Neural crest cell (in vitro differentiated cells): ENCODE measurements around the gene WBP1L. TPM values are rescaled to one million over a fixed set of nuclear protein-coding genes. Genes with fewer than 3 reads are reported as not detected.

Experiments used
- DNase-seq: peaks from one replicate; pipeline ENCODE4 v3.0.0; 2021; ENCODE audit warnings: low read depth, mixed read lengths, low spot score
- H3K27ac Mint-ChIP-seq: one replicate; pipeline ENCODE4 v1.8.0; 2021; ENCODE audit warnings: mild to moderate bottlenecking, mixed read lengths; ENCODE audit not compliant: unreplicated experiment
- H3K27me3 Mint-ChIP-seq: 2 replicates; pipeline ENCODE4 v1.8.0; 2021; ENCODE audit warnings: low read depth, mild to moderate bottlenecking, mixed read lengths
- H3K36me3 Mint-ChIP-seq: 2 replicates; pipeline ENCODE4 v1.8.0; 2021; ENCODE audit warnings: low read depth, mild to moderate bottlenecking, mixed read lengths
- H3K4me1 Mint-ChIP-seq: 2 replicates; pipeline ENCODE4 v1.8.0; 2021; ENCODE audit warnings: mixed read lengths
- H3K4me3 Mint-ChIP-seq: one replicate; pipeline ENCODE4 v1.8.0; 2021; ENCODE audit warnings: mild to moderate bottlenecking, mixed read lengths
- H3K9me3 Mint-ChIP-seq: 2 replicates; pipeline ENCODE4 v1.8.0; 2021; ENCODE audit warnings: mixed read lengths
- total RNA-seq: library from RNA; stranded (reverse); gene quantifications from 2 replicates; pipeline ENCODE4 v1.2.1, GENCODE V29; 2021
- TF ChIP-seq, protein P1 (sequence below): fragments of 200-600 bp; sonication (generic); conservative IDR thresholded peaks from 2 replicates; pipeline ENCODE4 v1.5.0; 2021; ENCODE audit warnings: antibody characterized with exemption, mild to moderate bottlenecking

WBP1L gene
- total RNA-seq, 1 donor from 2014 or later: 22.0 TPM

- TF ChIP-seq, protein P1, sequence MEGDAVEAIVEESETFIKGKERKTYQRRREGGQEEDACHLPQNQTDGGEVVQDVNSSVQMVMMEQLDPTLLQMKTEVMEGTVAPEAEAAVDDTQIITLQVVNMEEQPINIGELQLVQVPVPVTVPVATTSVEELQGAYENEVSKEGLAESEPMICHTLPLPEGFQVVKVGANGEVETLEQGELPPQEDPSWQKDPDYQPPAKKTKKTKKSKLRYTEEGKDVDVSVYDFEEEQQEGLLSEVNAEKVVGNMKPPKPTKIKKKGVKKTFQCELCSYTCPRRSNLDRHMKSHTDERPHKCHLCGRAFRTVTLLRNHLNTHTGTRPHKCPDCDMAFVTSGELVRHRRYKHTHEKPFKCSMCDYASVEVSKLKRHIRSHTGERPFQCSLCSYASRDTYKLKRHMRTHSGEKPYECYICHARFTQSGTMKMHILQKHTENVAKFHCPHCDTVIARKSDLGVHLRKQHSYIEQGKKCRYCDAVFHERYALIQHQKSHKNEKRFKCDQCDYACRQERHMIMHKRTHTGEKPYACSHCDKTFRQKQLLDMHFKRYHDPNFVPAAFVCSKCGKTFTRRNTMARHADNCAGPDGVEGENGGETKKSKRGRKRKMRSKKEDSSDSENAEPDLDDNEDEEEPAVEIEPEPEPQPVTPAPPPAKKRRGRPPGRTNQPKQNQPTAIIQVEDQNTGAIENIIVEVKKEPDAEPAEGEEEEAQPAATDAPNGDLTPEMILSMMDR: no peak
- H3K4me1 Mint-ChIP-seq: peaks cover 4% of the 10 kb centered on the region
- no peaks in the 10 kb centered on the region for H3K27me3 Mint-ChIP-seq
- no peak overlapping the region for H3K27ac Mint-ChIP-seq
- H3K4me3 Mint-ChIP-seq: no peak overlapping the region
- no peak for DNase-seq
- H3K36me3 Mint-ChIP-seq: peaks cover 13% of the 10 kb centered on the region
- no peaks in the 10 kb centered on the region for H3K9me3 Mint-ChIP-seq
Observed at GRCh38 chr10:102702742-102703141, 41.0 kb upstream of the WBP1L start.

DNA sequence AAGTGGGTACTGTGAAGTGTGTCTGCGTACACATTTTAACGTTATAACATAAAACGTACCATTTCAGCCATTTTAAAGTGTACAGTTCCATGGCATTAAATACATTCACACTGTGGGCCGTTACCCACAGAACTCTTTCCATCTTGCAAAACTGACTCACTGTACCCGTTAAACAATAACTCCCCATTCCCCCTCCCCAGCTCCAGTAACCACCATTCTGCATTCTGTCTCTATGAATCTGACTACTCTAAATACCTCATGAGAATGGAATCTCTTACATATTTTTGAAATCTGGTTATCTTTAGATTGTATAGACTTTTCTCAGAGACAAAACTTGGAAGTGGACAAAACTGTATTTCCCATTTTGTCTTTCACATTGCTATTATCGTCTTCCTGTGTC, 38.8 kb upstream of the WBP1L start:
- Mint-ChIP-seq H3K9me3 (no peaks in the 10 kb centered on the region), H3K36me3 (peaks cover 7% of the 10 kb centered on the region), H3K27me3 (no peaks in the 10 kb centered on the region), H3K4me1 (peaks cover 4% of the 10 kb centered on the region), H3K27ac (peak overlapping the region; percentile 50), H3K4me3 (no peak overlapping the region)
- TF ChIP-seq, protein P1: no peak
- no peak for DNase-seq

DNA sequence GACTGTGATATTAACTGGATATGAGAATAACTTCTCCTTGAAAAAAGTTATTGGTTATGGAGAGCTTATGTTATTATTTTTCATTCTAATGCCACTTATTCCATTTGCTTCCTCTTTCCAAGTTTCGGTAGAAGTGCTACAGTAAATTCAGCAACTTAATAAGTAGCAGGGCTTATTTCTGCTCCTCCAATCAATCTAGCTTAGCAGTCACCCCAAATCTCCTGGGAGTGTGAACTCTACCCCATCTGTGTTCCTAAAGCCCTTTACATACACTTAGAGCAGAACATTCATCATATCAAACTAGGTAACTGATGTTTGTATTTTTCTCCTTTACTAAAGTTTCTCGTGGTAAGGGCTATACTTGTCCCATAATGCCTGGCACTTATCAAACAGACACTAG, 38.2 kb upstream of the WBP1L start:
- H3K4me1 Mint-ChIP-seq: peaks cover 8% of the 10 kb centered on the region
- peaks cover 7% of the 10 kb centered on the region for H3K36me3 Mint-ChIP-seq
- H3K4me3 Mint-ChIP-seq: no peak overlapping the region
- no peak overlapping the region for H3K27ac Mint-ChIP-seq
- no peaks in the 10 kb centered on the region for H3K27me3 Mint-ChIP-seq
- H3K9me3 Mint-ChIP-seq: no peaks in the 10 kb centered on the region
- no peak for DNase-seq
- TF ChIP-seq, protein P1: no peak

DNA sequence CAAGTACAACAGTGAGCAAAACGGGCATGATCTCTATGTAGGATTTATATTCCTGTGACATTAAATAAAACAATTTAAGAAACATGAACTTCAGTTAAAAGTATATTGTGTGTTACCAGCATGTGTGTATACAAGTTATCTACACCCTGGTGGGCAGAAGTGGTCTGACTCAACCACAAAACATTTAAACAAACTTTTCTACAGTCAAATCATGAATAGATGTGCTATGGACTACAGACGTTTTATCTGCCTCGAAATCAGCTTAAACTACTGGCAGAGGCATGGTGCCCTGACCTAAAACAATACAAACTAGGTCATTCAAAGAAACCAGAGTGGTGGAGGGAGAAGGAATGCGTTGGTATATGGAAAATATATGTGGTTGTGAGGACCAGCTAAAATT, 33.1 kb upstream of the WBP1L start:
- TF ChIP-seq, protein P1: no peak
- Mint-ChIP-seq H3K36me3 (no peaks in the 10 kb centered on the region), H3K4me1 (peaks cover 38% of the 10 kb centered on the region), H3K27me3 (no peaks in the 10 kb centered on the region), H3K4me3 (peak overlapping the region; percentile 6), H3K9me3 (no peaks in the 10 kb centered on the region), H3K27ac (no peak overlapping the region)
- DNase-seq: no peak

DNA sequence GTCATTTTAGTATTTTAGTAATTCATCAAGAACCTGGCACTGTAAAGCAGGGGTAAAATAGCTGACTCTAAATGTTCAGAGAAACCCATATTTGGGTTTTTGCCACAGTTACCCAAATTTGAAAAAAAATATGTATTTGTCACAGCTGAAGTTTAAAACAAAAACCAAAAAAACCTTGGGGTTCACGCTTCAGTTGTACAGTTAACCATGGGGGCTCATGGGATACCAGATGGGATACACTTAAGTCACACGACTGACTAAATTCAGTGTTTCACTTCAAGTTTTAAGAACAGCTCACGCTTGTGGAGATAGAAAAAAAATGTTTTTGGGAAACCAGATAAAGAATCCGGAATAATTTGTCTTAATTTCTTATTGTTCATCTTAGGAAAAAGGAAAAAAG, 31.7 kb upstream of the WBP1L start:
- Mint-ChIP-seq H3K4me1 (peaks cover 50% of the 10 kb centered on the region), H3K4me3 (peak overlapping the region; percentile 93), H3K27ac (no peak overlapping the region), H3K27me3 (no peaks in the 10 kb centered on the region), H3K9me3 (no peaks in the 10 kb centered on the region), H3K36me3 (no peaks in the 10 kb centered on the region)
- TF ChIP-seq, protein P1: no peak
- DNase-seq: no peak
